Thyroid gland (tissue), 4 donors: ENCODE data around the gene PCDH1.

Experiments used
- POLR2A ChIP-seq, 2 donors: fragments of 450-650 bp; IDR thresholded peaks; one replicate each; pipeline ENCODE4 v1.6.1; 2017; ENCODE audit warnings: antibody characterized with exemption in 2 of 2, mild to moderate bottlenecking in 2 of 2, moderate library complexity in 1 of 2
- TF ChIP-seq, protein P1 (sequence below), 6 experiments: fragments of 200-600 bp in 3 of 6; fragments of 450-650 bp in 3 of 6; sonication (generic) in 3 of 6; IDR thresholded peaks; one replicate each; pipeline ENCODE4 v1.5.1; 2016 to 2019; ENCODE audit warnings: antibody characterized with exemption in 6 of 6, mild to moderate bottlenecking in 2 of 6, inconsistent platforms in 1 of 6, moderate library complexity in 1 of 6

DNA sequence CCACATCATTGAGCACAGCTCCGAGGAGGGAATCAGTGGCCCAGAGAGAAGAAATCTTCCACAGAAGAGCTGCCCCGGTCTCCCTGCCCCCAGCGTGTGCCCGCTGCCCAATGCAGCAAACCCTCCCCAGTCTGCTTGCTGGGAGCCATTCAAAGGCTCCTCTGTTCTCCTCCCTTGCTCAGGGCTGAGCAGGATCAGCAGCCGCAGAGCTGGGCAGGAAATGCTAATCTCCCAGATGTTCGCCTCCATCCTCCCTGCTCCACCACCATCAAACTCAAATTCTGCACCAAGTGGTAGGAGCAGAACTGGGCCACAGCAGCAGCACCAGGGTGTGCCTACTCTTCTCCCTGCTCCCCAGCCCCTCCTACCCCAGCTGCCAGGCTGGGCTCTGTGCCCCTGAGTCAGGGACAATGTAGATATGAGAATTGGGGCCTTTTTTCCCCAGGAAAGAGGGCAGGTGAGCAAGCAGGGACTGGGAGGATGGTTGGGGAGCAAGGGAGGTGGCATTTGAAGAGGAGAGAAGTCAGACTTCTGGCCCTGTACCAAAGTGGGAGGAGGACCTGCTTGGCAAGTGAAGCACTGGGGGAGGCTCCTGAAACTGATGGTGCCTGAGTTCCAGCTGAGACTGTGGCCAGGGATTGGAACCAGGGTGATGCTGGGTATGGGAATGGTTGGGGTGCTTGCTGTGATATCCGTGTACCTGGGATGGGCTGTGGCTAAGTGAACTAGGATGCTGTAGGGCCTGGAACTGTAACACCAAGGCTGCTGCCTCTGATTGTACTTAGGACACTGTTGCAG is 1.9 kb upstream of the PCDH1 start:
- TF ChIP-seq, protein P1, sequence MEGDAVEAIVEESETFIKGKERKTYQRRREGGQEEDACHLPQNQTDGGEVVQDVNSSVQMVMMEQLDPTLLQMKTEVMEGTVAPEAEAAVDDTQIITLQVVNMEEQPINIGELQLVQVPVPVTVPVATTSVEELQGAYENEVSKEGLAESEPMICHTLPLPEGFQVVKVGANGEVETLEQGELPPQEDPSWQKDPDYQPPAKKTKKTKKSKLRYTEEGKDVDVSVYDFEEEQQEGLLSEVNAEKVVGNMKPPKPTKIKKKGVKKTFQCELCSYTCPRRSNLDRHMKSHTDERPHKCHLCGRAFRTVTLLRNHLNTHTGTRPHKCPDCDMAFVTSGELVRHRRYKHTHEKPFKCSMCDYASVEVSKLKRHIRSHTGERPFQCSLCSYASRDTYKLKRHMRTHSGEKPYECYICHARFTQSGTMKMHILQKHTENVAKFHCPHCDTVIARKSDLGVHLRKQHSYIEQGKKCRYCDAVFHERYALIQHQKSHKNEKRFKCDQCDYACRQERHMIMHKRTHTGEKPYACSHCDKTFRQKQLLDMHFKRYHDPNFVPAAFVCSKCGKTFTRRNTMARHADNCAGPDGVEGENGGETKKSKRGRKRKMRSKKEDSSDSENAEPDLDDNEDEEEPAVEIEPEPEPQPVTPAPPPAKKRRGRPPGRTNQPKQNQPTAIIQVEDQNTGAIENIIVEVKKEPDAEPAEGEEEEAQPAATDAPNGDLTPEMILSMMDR (IDR thresholded peaks at IDR 0.05): no peak
- no peak for TF ChIP-seq POLR2A (IDR thresholded peaks at IDR 0.05)
